ENCODE data around the gene ZNF200.

ZNF200 gene

GRCh38 chr16:3256146-3256865 lies 21.3 kb upstream of the ZNF200 start, which contains the start of gene MEFV:
Gene MEFV (minus strand): TSS chr16:3256633. CDS start chr16:3256587, 46 bp downstream.
- no peaks in the 10 kb centered on the region for H3K79me2 ChIP-seq (ENCODE audit: control insufficient read depth, low read length)
- H4K20me1 ChIP-seq (ENCODE audit: control insufficient read depth, insufficient read depth, low read depth, low read length), result no peaks in the 10 kb centered on the region
- TF ChIP-seq CTCF (IDR thresholded peaks at IDR 0.05; ENCODE audit: low read depth, low read length, poor library complexity, severe bottlenecking), result no peak
- TF ChIP-seq EZH2phosphoT487 (IDR thresholded peaks at IDR 0.05; ENCODE audit: borderline replicate concordance, low read length), result no peak
- no peaks in the 10 kb centered on the region for H3K27me3 ChIP-seq (ENCODE audit: control insufficient read depth, low read length)
- H3K4me3 ChIP-seq (ENCODE audit: low read length), result no peak within 1 kb of the TSS
- H3K9me2 ChIP-seq (replicated peaks; ENCODE audit: control insufficient read depth, low read length), result no peaks in the 10 kb centered on the region
- no peaks in the 10 kb centered on the region for H3F3A ChIP-seq (ENCODE audit: control insufficient read depth, insufficient read depth)
- no peaks in the 10 kb centered on the region for H3K9me3 ChIP-seq (ENCODE audit: control insufficient read depth, insufficient read depth, low read length)
- H3K27ac ChIP-seq (ENCODE audit: low read depth, low read length), result no peak within 1 kb of the TSS
- no peaks in the 10 kb centered on the region for H3K36me3 ChIP-seq (ENCODE audit: control insufficient read depth, low read length)
- H3K4me2 ChIP-seq (ENCODE audit: low read length), result no peak within 1 kb of the TSS
- no peaks in the 10 kb centered on the region for H3K4me1 ChIP-seq (ENCODE audit: control insufficient read depth, low read length)

- Histone ChIP-seq H4K20me1 (ENCODE audit: control insufficient read depth, insufficient read depth, low read depth, low read length) (no peaks in the 10 kb centered on the region), H3F3A (ENCODE audit: control insufficient read depth, insufficient read depth) (no peaks in the 10 kb centered on the region), H3K9me2 (replicated peaks; ENCODE audit: control insufficient read depth, low read length) (no peaks in the 10 kb centered on the region), H3K9me3 (ENCODE audit: control insufficient read depth, insufficient read depth, low read length) (no peaks in the 10 kb centered on the region), H3K4me1 (ENCODE audit: control insufficient read depth, low read length) (no peaks in the 10 kb centered on the region), H3K79me2 (ENCODE audit: control insufficient read depth, low read length) (no peaks in the 10 kb centered on the region), H3K4me3 (ENCODE audit: low read length) (no peak overlapping the region), H3K36me3 (ENCODE audit: control insufficient read depth, low read length) (no peaks in the 10 kb centered on the region), H3K27ac (ENCODE audit: low read depth, low read length) (no peak overlapping the region), H3K4me2 (ENCODE audit: low read length) (no peak overlapping the region), H3K27me3 (ENCODE audit: control insufficient read depth, low read length) (no peaks in the 10 kb centered on the region)
- TF ChIP-seq EZH2phosphoT487 (IDR thresholded peaks at IDR 0.05; ENCODE audit: borderline replicate concordance, low read length), result no peak
Measured at GRCh38 chr16:3254309-3254708, 19.4 kb upstream of the ZNF200 start.

GRCh38 chr16:3252967-3253366 lies 18.0 kb upstream of the ZNF200 start:
- Histone ChIP-seq H3K4me1 (ENCODE audit: control insufficient read depth, low read length) (no peaks in the 10 kb centered on the region), H3F3A (ENCODE audit: control insufficient read depth, insufficient read depth) (no peaks in the 10 kb centered on the region), H3K79me2 (ENCODE audit: control insufficient read depth, low read length) (no peaks in the 10 kb centered on the region), H4K20me1 (ENCODE audit: control insufficient read depth, insufficient read depth, low read depth, low read length) (no peaks in the 10 kb centered on the region), H3K9me3 (ENCODE audit: control insufficient read depth, insufficient read depth, low read length) (no peaks in the 10 kb centered on the region), H3K27me3 (ENCODE audit: control insufficient read depth, low read length) (no peaks in the 10 kb centered on the region), H3K36me3 (ENCODE audit: control insufficient read depth, low read length) (no peaks in the 10 kb centered on the region), H3K4me2 (ENCODE audit: low read length) (no peak overlapping the region), H3K27ac (ENCODE audit: low read depth, low read length) (no peak overlapping the region), H3K9me2 (replicated peaks; ENCODE audit: control insufficient read depth, low read length) (no peaks in the 10 kb centered on the region), H3K4me3 (ENCODE audit: low read length) (no peak overlapping the region)
- TF ChIP-seq CTCF (IDR thresholded peaks at IDR 0.05; ENCODE audit: low read depth, low read length, poor library complexity, severe bottlenecking) (no peak), EZH2phosphoT487 (IDR thresholded peaks at IDR 0.05; ENCODE audit: borderline replicate concordance, low read length) (no peak)

GRCh38 chr16:3249451-3249850 lies 14.5 kb upstream of the ZNF200 start:
- Histone ChIP-seq H3K36me3 (ENCODE audit: control insufficient read depth, low read length) (no peaks in the 10 kb centered on the region), H3K9me3 (ENCODE audit: control insufficient read depth, insufficient read depth, low read length) (no peaks in the 10 kb centered on the region), H3K4me3 (ENCODE audit: low read length) (no peak overlapping the region), H3K4me1 (ENCODE audit: control insufficient read depth, low read length) (no peaks in the 10 kb centered on the region), H3K9me2 (replicated peaks; ENCODE audit: control insufficient read depth, low read length) (no peaks in the 10 kb centered on the region), H4K20me1 (ENCODE audit: control insufficient read depth, insufficient read depth, low read depth, low read length) (no peaks in the 10 kb centered on the region), H3K27ac (ENCODE audit: low read depth, low read length) (no peak overlapping the region), H3K27me3 (ENCODE audit: control insufficient read depth, low read length) (no peaks in the 10 kb centered on the region), H3K79me2 (ENCODE audit: control insufficient read depth, low read length) (no peaks in the 10 kb centered on the region), H3F3A (ENCODE audit: control insufficient read depth, insufficient read depth) (no peaks in the 10 kb centered on the region), H3K4me2 (ENCODE audit: low read length) (no peak overlapping the region)
- TF ChIP-seq CTCF (IDR thresholded peaks at IDR 0.05; ENCODE audit: low read depth, low read length, poor library complexity, severe bottlenecking) (no peak), EZH2phosphoT487 (IDR thresholded peaks at IDR 0.05; ENCODE audit: borderline replicate concordance, low read length) (no peak)
